ENCODE results near the gene LRBA. TPM values are rescaled to one million over a fixed set of nuclear protein-coding genes. Genes with fewer than 3 reads are reported as not detected.
A peak's percentile ranks its signal among the peaks of the same experiment; 100 is the strongest.

LRBA gene
- total and polyA plus RNA-seq, 9 of the 15 experiments (the other 6 are each of a cell fraction or from before 2014, with no cell fraction given) = 24.2 to 88.7 (median 59.7) TPM

DNA sequence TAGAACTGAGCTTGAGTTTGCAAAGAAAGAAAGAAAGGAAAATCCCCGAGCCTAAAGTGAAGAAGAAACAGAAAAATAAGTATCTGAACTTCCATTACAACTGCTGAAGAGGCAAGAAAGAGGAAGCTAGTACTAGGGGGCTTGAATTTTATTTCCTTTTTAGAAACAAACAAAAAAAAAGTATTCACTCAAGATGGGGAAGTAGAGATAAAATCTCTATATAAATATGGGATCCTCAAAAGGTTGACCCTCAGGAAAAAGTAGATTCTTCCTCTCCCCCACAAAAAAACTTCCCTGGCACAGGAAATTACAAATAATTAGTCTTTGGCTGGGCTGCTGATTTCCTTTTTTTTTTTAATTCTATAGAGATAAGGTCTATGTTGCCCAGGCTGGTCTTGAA lies 16.0 kb downstream of the LRBA start:
- Histone ChIP-seq H3K36me3 (ENCODE audit: control insufficient read depth, insufficient read depth, low read length) (peaks cover 6% of the 10 kb centered on the region; the same call in 2 of the 3 replicates), H3K79me2 (ENCODE audit: control insufficient read depth, insufficient read depth, low read length) (peaks cover 97% of the 10 kb centered on the region), H2AFZ (ENCODE audit: low read depth, low read length) (no peak overlapping the region), H3K9me3 (replicated peaks; ENCODE audit: control insufficient read depth, insufficient read depth, low read depth, low read length) (peaks cover 2% of the 10 kb centered on the region; the same call in 1 of the 2 replicates), H3K4me2 (ENCODE audit: insufficient read depth, low read length) (no peak overlapping the region), H3K4me3 (no peak overlapping the region), H3K9ac (ENCODE audit: insufficient read depth in 1 of 2, low read depth in 2 of 2, low read length in 2 of 2) (no peak overlapping the region), H3K4me1 (replicated peaks in 1 of 2; ENCODE audit: control insufficient read depth in 2 of 2, insufficient read depth in 2 of 2, low read length in 2 of 2) (peaks cover 5 to 6% of the 10 kb centered on the region in 2 experiments; a peak in 4 of 5 replicates), H4K20me1 (replicated peaks; ENCODE audit: control insufficient read depth, insufficient read depth, low read length) (no peaks in the 10 kb centered on the region), H3K27ac (ENCODE audit: extremely low read depth, low read depth, low read length) (no peak overlapping the region; the same call in 2 of the 3 replicates), H3K27me3 (ENCODE audit: control insufficient read depth in 2 of 2, insufficient read depth in 2 of 2, low read length in 2 of 2) (no peaks in the 10 kb centered on the region), H3K9me1 (ENCODE audit: control insufficient read depth, insufficient read depth, low read length) (no peaks in the 10 kb centered on the region)
- TSS peak; percentile 17 for BruUV-seq (replicated peaks)
- 71% methylated on average over 1 of the region's 1 CpG for WGBS (ENCODE audit: insufficient coverage, low coverage, missing lambda C conversion rate)
- in situ Hi-C loops (cut with MboI) = no loop called here
- ChIA-PET CTCF (ENCODE audit: low intra/inter-chr PET ratio) (no interaction called here), POLR2A (no interaction called here)
- intact Hi-C loops (cut with micrococcal nuclease) = no loop called here
- DNase-seq (ENCODE audit: extremely low read depth in 1 of 4, low spot score in 3 of 4) = no peak
- no peak for FAIRE-seq
- ATAC-seq = no peak
- no peak for TF ChIP-seq POU5F1 (IDR thresholded peaks at IDR 0.05; ENCODE audit: borderline replicate concordance, low read depth, low read length, partially characterized antibody)
- TF ChIP-seq ADNP (tag; IDR thresholded peaks at IDR 0.05) = peak; percentile 49; the same call in 1 of the 2 replicates
- peak in 1 of 2 experiments; percentile 58; a peak in 1 of 4 replicates for TF ChIP-seq ETV6 (IDR thresholded peaks at IDR 0.05; ENCODE audit: borderline replicate concordance in 1 of 2, low read depth in 2 of 2, low read length in 1 of 2)
- no peak for TF ChIP-seq ETV6 (CRISPR knock-in tag; IDR thresholded peaks at IDR 0.05; ENCODE audit: borderline replicate concordance)
- no peak for TF ChIP-seq RAD51 (IDR thresholded peaks at IDR 0.05; ENCODE audit: borderline replicate concordance, low read depth)
- TF ChIP-seq MYC (IDR thresholded peaks at IDR 0.05; ENCODE audit: low read depth, low read length) = no peak
- no peak for TF ChIP-seq MYC (CRISPR knock-in tag; IDR thresholded peaks at IDR 0.05; ENCODE audit: borderline replicate concordance, low read depth)

Data from K562 (cell line).